NCI-H1930 (cell line): ENCODE measurements around the gene SMAD7.

ENCODE experiments used
- DNase-seq, 2 experiments: peaks; one replicate each; lab custom pipeline; 2025; lab: John Stamatoyannopoulos, UW

SMAD7 gene

GRCh38 chr18:48944634-48945033 lies 6.1 kb downstream of the SMAD7 start:
- DNase-seq, result no peak

- no peak for DNase-seq
These were observed 6.8 kb downstream of the SMAD7 start for GRCh38 chr18:48943736-48944527.

GRCh38 chr18:48943333-48943732 lies 7.4 kb downstream of the SMAD7 start:
- no peak for DNase-seq

- DNase-seq, result no peak
These were observed 8.1 kb downstream of the SMAD7 start for GRCh38 chr18:48942554-48943261.

- DNase-seq, result no peak
These were observed 8.7 kb downstream of the SMAD7 start for GRCh38 chr18:48942086-48942485.

DNA sequence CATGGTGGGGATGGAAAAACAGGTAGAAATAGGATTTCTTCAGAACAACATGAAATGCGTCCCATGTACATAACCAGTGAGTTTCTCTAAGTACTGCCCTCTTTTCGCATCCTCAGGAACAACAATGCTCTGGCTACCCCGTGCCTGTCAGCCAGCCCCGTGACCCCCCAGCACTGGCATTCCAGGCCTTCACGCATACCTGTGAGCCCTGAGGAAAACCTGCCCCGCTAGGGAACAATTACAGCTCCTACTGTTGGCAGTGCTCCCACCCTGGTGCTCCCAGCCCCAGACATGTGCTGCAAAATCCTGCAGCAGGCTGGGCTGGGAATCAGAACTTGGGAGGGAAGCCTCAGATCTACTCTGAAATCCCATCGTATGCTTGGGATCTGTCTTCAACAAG lies 9.1 kb downstream of the SMAD7 start:
- DNase-seq, result no peak

DNA sequence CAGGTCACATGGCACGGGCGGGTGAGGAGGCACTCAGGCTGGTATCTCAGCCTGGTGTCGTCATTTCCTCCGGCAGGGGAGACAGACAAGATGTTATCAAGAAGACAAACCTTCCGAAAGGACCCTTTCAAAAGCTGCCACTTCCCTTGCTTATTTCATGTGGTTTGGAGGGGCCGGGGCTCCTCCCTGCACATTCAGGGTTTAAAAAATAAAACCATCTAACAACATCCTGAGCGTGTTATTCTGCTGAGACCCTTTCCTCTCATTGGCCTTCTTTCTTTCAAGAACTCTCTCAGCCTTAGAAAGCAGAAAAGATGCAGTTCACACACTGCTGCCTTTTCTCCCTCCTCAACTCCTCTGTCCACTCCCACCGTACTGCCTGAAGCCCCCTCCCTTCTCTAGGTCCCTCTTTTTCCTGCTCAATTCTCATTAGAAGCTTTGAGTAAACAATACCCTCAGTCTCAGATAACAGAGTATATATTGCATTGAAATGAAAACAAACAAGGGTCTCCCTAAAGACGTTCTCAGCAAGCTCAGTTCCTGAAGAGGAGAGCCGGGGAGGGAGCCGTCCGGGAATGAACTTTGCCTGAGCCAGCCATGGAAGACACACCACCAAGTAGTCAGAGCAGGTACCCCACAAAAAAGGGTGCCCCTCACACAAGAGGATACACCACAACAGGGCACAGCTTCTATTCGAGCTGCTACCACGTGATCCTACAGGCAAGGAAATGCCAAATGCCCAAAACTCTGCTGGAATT lies 9.7 kb downstream of the SMAD7 start:
- no peak for DNase-seq

- no peak for DNase-seq
These were observed 11.3 kb downstream of the SMAD7 start for GRCh38 chr18:48939205-48940097.

- DNase-seq, result no peak
These were observed 11.9 kb downstream of the SMAD7 start for GRCh38 chr18:48938827-48939204.

GRCh38 chr18:48937869-48938750 lies 12.7 kb downstream of the SMAD7 start:
- no peak for DNase-seq

- DNase-seq, result no peak
These were observed 15.4 kb downstream of the SMAD7 start for GRCh38 chr18:48935433-48935774.

DNA sequence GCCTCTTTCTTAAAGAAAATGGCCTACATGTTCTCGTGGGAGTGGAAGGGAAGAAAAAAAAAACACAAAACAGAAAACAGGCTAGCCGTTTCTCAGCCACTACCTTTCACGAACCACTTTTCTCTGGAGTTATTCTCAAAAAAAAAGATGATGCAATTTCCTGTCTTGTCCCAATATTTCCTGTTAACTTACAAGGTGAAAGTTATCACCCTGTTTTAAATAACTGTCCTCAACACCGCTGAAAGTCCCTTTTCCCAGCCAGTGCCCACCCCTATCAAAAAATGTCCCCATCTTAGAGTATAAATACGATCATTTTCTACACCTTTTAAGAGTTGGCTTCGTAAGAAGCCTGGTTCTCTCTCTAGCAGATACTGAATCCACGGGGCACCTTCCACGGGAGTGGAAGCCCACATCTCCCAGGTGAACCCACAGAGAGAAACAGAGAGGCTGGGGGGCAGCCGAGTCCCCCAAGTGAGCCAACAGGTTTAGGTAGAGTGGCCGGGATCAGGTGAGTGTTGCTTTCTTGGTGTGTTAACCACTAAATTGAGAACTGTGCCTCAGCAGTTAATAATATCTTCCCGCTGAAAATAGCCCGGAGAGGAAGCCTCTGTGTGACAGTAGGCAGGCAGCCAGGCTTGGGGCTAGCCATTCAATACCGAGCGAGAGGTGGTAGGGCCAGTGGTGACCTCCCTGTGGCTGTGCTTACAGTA lies 15.9 kb downstream of the SMAD7 start:
- no peak for DNase-seq

DNA sequence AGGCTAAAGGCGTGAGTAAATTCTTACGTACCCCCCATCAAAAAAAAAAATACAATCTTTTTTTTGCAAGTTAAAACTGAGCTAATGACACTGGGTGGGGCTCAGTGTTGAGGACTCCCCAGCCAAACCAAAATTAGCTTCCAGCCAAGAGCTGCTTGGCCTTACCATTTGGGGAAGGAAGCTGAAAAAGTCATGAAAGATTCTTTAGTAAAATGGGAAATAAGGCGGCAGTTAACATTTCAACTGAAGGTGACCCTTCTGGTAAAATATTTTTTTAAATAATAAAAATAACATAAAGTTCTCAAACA lies 16.4 kb downstream of the SMAD7 start:
- no peak for DNase-seq

DNA sequence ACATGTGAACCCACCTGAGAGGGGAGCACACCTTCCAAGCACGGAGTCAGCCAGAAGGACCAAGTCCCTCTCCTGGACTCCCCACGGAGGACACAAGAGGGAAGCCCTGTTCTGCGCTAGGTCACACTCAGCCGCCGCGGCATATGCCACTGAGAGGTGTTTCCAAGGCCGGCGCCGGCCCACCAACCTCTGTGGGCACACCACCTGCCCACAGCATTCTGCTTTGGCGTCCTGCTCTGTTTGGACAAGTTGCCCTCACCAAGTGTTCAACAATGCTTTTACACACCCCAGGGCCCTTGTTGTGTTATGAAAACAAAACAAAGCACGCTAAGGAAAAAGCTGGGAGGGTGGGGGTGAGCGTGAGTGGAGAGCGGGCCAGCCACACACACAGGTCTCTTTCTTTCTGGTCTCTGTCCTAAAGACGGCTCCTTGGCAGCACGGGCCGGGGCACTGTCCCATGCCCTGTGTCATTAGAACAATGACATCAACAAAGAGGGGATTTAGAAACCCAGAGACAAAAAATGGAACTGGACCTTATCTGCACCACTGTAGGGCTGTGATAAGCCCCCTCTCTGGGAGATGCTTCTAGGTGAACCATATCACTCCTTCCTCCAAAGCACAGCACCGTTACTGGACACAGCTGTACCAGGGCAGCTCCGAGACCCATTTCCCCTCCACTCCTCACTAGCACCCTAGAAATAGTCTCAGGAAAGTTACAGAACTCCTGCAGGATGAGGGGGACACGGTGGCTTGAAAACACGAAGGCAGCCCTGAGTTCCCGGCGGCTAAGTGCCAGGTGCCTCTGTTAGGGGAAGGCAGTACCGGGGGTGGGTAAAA lies 17.0 kb downstream of the SMAD7 start:
- DNase-seq, result no peak

GRCh38 chr18:48932822-48933510 lies 17.8 kb downstream of the SMAD7 start:
- no peak for DNase-seq

GRCh38 chr18:48932462-48932818 lies 18.3 kb downstream of the SMAD7 start:
- no peak for DNase-seq

DNA sequence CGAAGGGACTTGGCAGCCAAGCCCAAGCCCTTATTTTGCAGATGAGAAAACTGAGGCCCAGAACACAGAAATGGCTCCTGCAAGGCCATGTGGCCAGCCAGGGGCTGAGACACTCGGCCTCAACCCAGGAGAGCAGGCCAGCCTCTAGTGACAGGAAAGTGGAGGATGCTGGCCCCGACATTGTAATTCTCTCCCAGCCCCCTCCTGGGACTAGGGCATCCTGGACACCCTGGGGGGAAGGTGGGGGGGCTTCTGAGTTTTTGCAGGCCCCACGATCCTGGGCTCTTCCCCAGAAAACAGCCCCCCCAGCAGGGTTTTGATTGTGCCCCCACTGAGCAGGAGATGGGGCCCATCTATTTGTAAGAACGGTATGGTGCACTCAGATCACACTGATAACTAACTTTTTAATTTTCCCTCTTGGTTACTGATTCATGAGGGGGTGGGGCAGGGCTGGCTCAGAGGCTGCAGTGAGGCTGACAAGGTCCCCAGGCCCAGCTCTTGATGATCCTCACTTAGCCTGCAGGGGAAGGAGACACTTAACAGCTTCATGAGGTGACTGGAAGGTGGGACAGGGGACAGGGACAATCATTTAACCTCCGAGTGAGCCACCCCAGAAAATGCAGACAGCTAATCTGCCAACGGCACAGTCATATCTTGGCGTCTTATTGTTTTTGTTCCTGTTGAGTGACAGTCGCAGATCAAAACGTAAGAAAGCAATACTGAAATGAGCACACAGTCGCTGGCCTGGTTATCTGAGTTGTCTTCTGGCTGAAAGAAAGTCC lies 18.9 kb downstream of the SMAD7 start:
- DNase-seq, result no peak

DNA sequence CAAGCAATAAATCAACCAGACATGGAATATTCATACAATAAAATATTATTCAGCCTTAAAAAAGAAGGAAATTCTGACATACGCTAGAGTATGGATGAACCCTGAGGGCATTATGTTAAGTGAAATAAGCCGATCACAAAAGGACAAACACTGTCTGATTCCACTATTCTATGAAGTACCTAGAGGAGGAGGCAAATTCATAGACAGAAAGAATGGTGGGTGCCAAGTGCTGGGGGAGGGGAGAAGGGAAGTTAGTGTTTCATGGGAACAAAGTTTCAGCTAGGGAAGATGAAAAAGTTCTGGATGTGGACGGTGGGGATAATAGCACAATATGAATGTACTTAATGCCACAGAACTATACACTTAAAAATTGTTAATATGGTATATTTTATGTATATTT lies 19.8 kb downstream of the SMAD7 start:
- DNase-seq, result no peak
